Activated CD8-positive, alpha-beta T cell treated with anti-CD3 and anti-CD28 coated beads for 36 hours (primary cell): ENCODE results near the gene GTPBP10. TPM values are rescaled to one million over a fixed set of nuclear protein-coding genes. Genes with fewer than 3 reads are reported as not detected.

Experiments
- ATAC-seq: fragments of 200-7000 bp; cut with Tn5 transposase; one replicate; pipeline ENCODE4 v1.10.0; 2021; ENCODE audit warnings: mild to moderate bottlenecking, moderate library complexity
- CTCF ChIA-PET: fragments of 350-600 bp; sonication (Branson Sonifier 250); formaldehyde crosslinking; loops from one replicate; lab custom pipeline; 2021; ENCODE audit warnings: antibody characterized with exemption; lab: Charles Lee
- POLR2A ChIA-PET: fragments of 350-600 bp; sonication (Branson Sonifier 250); formaldehyde crosslinking; loops from one replicate; lab custom pipeline; 2021; ENCODE audit warnings: antibody characterized with exemption; lab: Charles Lee
- DNase-seq: peaks from one replicate; pipeline ENCODE4 v3.0.0-alpha.2; 2020
- H3K27ac Mint-ChIP-seq: one replicate; pipeline ENCODE4 v1.8.0; 2021; ENCODE audit warnings: mild to moderate bottlenecking, mixed read lengths
- H3K27me3 Mint-ChIP-seq: one replicate; pipeline ENCODE4 v1.8.0; 2021; ENCODE audit warnings: mixed read lengths
- H3K36me3 Mint-ChIP-seq: one replicate; pipeline ENCODE4 v1.8.0; 2021; ENCODE audit warnings: low read depth, mixed read lengths
- H3K4me1 Mint-ChIP-seq: one replicate; pipeline ENCODE4 v1.8.0; 2021; ENCODE audit warnings: low read depth, mixed read lengths
- H3K4me3 Mint-ChIP-seq: one replicate; pipeline ENCODE4 v1.8.0; 2021; ENCODE audit warnings: mild to moderate bottlenecking, moderate library complexity, mixed read lengths
- H3K9me3 Mint-ChIP-seq: one replicate; pipeline ENCODE4 v1.8.0; 2021; ENCODE audit warnings: mixed read lengths
- intact Hi-C: fragments of 100-400 bp; cut with micrococcal nuclease; formaldehyde crosslinking; loops from one replicate; pipeline ENCODE4 v1.10.0; 2022
- total RNA-seq, 2 experiments: library from RNA; stranded (reverse); gene quantifications; one replicate each; pipeline ENCODE4 v1.2.3, GENCODE V29; 2021
- TF ChIP-seq, protein P1 (sequence below): fragments of 200-600 bp; IDR thresholded peaks from one replicate; pipeline ENCODE4 v1.8.0; 2022; ENCODE audit warnings: antibody characterized with exemption, mild to moderate bottlenecking

GTPBP10 gene
- total RNA-seq, 2 experiments from 2014 or later: 47.9 to 48.1 TPM

DNA sequence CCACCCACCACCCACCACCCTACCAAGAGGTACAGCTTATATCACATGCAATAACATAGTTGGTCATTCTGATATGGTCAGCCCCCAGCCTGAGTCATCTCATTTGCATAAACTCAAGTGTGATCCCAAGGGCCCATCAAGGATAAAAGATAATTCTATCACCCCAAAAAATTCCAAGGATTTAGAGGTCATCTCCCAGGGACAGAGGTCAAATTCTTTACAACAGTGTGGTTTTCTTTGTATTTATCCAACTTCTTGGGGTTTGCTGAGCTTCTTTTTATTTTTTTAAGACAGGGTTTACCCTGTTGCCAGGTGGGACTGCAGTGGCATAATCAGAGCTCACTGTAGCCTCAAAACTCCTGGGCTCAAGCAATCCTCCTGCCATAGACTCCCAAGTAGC, 9.4 kb upstream of the GTPBP10 start:
- CTCF ChIA-PET: interaction anchor here (0.8 to 1.2 kb wide), 3 partner anchors 9 to 91 kb away, joined by 3 read pairs; no protein-coding TSS in a partner anchor
- intact Hi-C loops: no loop called here
- Mint-ChIP-seq H3K27me3 (peaks cover 6% of the 10 kb centered on the region), H3K36me3 (no peaks in the 10 kb centered on the region), H3K4me1 (no peaks in the 10 kb centered on the region), H3K4me3 (no peak overlapping the region), H3K27ac (no peak overlapping the region), H3K9me3 (no peaks in the 10 kb centered on the region)
- POLR2A ChIA-PET: interaction anchor here (3.5 kb wide), 1 partner anchor 9 kb away, joined by 14 read pairs; the partner anchor contains the start of gene GTPBP10
- no peak for ATAC-seq
- TF ChIP-seq, protein P1, sequence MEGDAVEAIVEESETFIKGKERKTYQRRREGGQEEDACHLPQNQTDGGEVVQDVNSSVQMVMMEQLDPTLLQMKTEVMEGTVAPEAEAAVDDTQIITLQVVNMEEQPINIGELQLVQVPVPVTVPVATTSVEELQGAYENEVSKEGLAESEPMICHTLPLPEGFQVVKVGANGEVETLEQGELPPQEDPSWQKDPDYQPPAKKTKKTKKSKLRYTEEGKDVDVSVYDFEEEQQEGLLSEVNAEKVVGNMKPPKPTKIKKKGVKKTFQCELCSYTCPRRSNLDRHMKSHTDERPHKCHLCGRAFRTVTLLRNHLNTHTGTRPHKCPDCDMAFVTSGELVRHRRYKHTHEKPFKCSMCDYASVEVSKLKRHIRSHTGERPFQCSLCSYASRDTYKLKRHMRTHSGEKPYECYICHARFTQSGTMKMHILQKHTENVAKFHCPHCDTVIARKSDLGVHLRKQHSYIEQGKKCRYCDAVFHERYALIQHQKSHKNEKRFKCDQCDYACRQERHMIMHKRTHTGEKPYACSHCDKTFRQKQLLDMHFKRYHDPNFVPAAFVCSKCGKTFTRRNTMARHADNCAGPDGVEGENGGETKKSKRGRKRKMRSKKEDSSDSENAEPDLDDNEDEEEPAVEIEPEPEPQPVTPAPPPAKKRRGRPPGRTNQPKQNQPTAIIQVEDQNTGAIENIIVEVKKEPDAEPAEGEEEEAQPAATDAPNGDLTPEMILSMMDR: no peak
- DNase-seq: no peak

DNA sequence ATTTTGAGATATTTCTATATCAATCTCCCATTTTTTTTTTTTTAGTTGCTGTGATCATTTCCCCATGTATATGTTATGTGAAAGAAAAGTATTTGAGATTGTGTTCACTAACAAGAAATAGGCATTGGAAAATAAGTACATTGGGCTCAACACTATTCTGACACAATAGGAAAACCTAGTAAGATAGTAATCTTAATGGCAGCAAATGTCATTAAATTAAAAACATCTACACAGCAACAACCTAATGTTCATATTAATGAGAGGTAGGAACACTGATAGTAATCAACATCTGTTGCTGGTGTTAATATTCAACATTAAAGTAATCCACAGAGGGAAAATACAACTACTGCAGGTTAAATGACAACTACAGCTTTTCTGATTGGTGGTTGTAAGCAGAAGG, 1.5 kb upstream of the GTPBP10 start:
- H3K27ac Mint-ChIP-seq: peak overlapping the region; percentile 98

DNA sequence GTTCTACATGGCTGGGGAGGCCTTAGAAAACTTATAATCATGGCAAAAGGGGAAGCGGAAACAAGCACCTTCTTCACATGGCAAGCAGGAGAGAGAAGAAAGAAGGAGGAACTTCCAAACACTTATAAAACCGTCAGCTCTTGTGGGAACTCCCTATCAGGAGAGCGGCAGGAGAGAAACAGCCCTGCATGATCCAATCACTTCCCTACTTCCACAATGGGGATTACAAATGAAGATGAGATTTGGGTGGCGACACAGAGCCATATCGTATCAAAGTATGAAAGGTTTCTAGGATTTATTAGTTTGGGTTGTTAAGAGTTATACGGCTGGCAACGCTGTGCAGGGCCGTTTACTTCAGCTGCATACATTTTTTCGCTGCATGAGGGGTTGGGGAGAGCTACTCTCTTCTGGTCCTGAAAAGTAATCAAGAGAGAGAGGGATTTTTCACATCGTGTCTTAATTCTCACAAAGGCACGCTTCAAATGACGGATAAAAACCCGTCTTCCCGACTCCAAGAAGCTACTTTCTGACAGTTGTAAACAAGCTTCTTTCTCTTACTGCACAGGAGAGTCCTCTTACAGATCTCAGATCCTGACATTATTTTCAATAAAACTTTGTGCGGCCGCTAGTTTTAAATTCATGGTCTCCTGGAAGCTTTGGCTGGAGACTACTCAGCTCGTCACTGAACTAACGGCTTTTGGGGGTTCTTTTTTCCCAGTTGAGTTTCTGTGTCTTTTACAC, 751 bp upstream of the GTPBP10 start:
- intact Hi-C loops: loop anchor here (5.0 kb wide), 1 partner anchor 57 kb away; the partner anchor contains the start of gene CLDN12

More for the DNA sequence above, 1.5 kb upstream of the GTPBP10 start:
- Mint-ChIP-seq H3K4me1 (peaks cover 30% of the 10 kb centered on the region), H3K36me3 (peaks cover 26% of the 10 kb centered on the region), H3K27me3 (no peaks in the 10 kb centered on the region), H3K4me3 (peak overlapping the region; percentile 95), H3K9me3 (peaks cover 2% of the 10 kb centered on the region)
- TF ChIP-seq, protein P1: no peak
- no peak for DNase-seq
- ATAC-seq: no peak
- CTCF ChIA-PET: interaction anchor here (1.3 to 1.7 kb wide), 2 partner anchors 9 to 83 kb away, joined by 5 to 6 read pairs; no protein-coding TSS in a partner anchor
- intact Hi-C loops: loop anchor here (5.0 kb wide), 1 partner anchor 57 kb away; the partner anchor contains the start of gene CLDN12
- POLR2A ChIA-PET: interaction anchor here (2.1 kb wide), 1 partner anchor 9 kb away, joined by 14 read pairs; no protein-coding TSS in a partner anchor

DNA sequence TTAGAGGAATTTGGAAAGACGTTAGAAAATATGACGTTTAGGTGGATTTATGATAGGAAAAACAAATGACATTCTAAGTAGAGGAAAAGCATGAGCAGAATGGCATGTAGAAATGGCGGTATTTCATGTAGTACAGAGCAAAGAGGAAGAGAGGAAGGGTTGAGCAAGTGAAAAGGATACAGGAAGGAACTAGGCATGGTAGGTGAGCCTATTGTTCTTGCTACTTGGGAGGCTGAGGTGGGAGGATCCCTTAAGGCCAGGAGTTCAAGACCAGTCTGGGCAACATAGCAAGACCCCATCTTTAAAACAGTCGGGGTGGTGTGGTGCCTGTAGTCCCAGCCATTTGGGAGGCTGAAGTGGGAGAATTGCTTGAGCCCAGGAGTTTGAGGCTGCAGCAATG, 1.2 kb downstream of the GTPBP10 start:
- ATAC-seq (no peak), DNase-seq (no peak)
- ChIA-PET POLR2A (no interaction called here), CTCF (interaction anchor here (0.7 kb wide), 1 partner anchor 105 kb away, joined by 3 read pairs; no protein-coding TSS in a partner anchor)
- intact Hi-C loops: loop anchor here (5.0 kb wide), 1 partner anchor 55 kb away; the partner anchor contains the start of gene CLDN12
- peaks cover 46% of the 10 kb centered on the region for H3K4me1 Mint-ChIP-seq
- peak overlapping the region; percentile 98 for H3K27ac Mint-ChIP-seq
- H3K27me3 Mint-ChIP-seq: no peaks in the 10 kb centered on the region
- TF ChIP-seq, protein P1: no peak
- H3K4me3 Mint-ChIP-seq: peak overlapping the region; percentile 95
- H3K36me3 Mint-ChIP-seq: peaks cover 47% of the 10 kb centered on the region
- H3K9me3 Mint-ChIP-seq: peaks cover 2% of the 10 kb centered on the region

More for the DNA sequence above, 751 bp upstream of the GTPBP10 start:
- H3K27me3 Mint-ChIP-seq: no peaks in the 10 kb centered on the region
- peak; percentile 12 for ATAC-seq
- H3K9me3 Mint-ChIP-seq: peaks cover 2% of the 10 kb centered on the region
- TF ChIP-seq, protein P1: no peak
- ChIA-PET POLR2A (interaction anchor here (0.6 to 2.1 kb wide), 6 partner anchors 10 to 1899 kb away, joined by 3 to 14 read pairs (median 3); partner anchors contain the start of gene CLDN12), CTCF (interaction anchor here (0.5 to 1.7 kb wide), 20 partner anchors 9 to 183 kb away, joined by 3 to 6 read pairs (median 3); partner anchors contain the start of gene CLDN12)
- peak overlapping the region; percentile 95 for H3K4me3 Mint-ChIP-seq
- H3K4me1 Mint-ChIP-seq: peaks cover 38% of the 10 kb centered on the region
- peak overlapping the region; percentile 98 for H3K27ac Mint-ChIP-seq
- peaks cover 34% of the 10 kb centered on the region for H3K36me3 Mint-ChIP-seq
- peak; percentile 9 for DNase-seq
